Measurements from ENCODE around the gene SLC16A9.

SLC16A9 gene

DNA sequence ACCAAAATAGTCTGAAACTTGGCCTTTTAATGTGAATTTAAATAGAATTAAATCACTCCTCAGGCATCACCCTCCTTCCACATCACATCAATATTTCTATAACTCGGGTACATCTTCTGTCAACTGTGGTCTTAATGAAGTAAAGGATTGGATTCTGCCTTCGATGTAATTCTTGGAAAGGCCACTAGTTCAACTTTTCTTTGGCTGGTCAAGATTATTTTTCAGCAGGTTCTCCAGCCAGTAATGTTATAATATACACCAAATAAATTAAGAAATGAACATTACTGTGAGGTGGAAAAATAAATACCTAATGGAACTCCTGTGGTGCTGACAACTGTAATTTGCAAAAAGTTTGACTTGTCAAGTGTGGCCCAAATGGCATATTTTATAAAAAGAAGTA, 9.7 kb upstream of the SLC16A9 start:
- DNase-seq (ENCODE audit: low spot score), result no peak

DNA sequence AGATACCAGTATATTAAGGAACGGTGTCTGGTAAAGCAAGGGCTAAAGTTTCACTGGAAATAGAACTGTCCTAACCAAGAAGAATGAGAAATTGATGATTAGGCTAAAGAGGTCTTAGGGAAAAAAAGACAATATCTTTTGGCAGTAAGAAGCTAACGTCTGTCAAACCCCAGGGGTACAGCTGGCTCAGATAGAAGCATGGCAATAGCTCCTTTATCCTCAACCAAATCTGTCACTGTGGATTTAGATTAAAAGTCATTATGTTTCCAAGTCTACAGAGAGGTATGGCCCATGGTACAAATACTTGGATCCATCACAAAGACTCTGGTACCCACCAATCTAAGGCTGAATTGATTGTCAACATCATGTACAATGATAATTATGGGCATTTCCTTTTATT, 8.6 kb upstream of the SLC16A9 start:
- DNase-seq (ENCODE audit: low spot score), result no peak

DNA sequence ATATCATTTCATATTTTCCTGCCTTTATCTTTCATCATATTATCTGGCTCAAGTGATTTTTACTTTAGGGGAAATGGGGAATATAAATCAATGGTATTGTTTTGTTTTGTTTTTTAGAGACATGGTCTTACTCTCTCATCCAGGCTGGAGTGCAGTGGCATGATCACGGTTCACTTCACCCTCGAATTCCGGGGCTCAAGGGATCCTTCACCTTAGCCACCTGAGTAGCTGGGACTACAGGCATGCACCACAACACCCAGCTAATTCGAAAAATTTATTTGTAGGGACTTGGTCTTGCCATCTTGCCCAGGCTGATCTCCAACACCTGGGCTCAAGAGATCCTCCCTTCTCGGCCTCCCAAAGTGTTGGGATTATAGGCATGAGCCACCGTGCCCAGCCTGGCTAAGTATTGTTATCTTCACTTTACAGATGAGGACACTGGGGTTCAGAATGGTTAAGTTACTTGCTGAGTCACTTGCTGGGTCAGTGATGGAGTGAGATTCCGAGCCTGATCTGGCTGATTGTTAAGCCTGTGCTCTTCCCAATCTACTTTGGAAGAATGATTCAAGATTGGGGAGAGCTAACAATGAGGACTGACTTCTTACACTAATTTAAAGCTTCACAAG, 3.7 kb upstream of the SLC16A9 start:
- no peak for DNase-seq (ENCODE audit: low spot score)

DNA sequence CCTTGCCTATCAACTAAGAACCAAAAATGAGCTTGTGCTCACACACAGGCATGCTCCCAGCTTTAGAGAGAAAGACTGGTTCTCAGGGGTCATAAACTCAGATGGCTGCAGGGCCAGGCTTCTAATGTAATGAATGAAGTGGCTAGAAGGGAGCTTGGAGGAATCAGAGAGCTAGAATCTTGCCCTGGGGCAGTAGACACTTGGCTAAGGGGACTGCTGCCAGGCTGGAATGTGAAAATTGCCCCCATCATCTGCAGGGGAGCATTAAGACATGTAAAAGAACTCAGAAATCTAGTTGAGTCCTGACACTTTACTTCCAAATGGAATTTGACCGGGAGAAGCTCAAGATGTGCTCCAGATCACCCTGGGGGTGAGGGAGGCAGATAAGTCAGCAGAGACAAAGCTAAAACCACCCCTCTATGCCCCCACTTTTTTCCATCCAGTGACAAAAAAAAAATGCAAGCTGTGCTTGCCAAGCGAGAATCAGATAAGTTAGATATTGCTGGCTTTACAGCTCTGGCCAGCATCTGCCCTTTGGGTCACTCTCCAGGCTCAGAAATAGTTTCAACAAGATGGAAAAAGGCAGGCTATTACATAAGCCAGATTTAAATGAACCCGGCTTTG, 2.3 kb upstream of the SLC16A9 start:
- DNase-seq (ENCODE audit: low spot score), result no peak

DNA sequence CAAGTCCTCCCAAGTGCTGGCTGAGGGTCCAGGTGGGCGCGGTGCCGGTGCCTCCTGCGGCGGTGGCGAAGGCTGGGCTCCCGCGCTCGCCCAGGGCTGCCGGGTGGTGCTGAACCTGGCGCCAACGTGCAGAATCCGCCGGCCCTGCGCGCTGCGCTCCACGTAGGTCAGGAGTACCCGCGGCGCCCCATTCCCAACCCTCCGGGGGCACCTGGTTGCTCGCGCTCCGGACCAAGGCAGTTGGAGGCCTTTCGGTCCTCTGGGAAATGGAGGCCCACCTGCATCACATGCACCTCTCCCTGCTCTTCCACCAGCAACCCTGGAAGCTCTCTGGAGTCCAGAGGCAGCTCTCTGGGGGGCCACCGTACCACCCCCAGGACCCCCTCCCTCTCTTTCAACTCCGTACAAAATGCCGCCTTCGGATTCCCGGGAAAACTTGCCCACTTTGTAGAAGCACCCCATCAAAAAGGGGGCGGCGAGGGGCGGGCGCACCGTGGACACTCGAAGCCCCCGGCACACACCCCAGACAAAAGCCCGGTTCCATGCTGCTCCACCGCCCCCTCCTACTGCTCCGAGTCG, 745 bp downstream of the SLC16A9 start:
- no peak for DNase-seq (ENCODE audit: low spot score)

DNA sequence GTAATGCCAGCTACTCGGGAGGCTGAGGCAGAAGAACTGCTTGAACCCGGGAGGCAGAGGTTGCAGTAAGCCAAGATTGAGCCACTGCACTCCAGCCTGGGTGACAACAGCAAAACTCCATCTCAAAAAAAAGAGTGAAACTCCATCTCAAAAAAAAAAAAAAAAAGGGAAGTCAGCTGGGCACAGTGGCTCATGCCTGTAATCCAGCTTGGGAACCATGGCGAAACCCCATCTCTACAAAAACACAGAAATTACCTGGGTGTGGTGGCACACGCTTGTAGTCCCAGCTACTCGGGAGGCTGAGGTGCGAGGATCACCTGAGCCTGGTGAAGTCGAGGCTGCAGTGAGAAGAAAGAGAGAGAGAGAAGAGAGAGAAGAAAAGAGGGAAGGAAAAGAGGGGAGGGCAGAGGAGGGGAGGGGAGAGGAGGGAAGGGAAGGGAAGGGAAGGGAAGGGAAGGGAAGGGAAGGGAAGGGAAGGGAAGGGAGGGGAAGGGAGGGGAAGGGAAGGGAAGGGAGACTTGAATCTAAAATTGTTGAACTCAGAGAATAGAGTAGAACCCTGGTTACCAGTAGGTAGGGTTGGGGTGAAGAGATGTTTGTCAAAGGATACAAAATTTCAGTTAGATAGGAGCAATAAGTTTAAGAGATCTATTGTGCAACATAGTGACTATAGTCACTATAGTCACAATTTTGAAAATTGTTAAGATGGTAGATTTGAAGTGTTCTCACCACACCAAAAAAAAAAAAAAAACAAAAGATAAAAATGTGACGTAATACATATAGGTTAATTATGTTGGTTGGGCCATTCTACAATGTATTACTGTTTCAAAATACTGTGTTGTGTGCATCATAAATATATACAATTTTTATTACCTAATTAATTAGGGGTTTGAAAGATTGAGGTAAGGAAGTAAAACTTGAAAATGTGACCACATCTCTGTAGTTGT, 2.5 kb downstream of the SLC16A9 start:
- no peak for DNase-seq (ENCODE audit: low spot score)

DNA sequence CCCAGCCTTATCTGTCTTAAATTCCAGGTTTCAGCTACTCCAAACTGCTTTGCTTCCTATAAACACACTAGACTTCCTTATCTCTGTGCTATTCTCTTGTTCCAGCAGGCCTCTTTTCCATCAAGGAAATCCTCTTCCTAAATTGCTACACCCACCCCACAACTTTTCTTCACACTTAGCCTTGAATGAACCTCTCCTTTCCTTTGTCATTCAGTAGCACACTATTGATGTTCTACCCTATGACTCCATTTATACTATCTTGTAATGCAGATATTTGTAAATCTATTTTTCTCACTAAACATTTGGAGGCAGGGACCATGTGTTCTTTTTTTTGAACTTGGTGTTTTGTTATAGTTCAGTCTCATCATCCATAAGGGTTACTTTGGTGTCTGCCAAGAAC, 3.7 kb downstream of the SLC16A9 start:
- DNase-seq (ENCODE audit: low spot score), result no peak

DNA sequence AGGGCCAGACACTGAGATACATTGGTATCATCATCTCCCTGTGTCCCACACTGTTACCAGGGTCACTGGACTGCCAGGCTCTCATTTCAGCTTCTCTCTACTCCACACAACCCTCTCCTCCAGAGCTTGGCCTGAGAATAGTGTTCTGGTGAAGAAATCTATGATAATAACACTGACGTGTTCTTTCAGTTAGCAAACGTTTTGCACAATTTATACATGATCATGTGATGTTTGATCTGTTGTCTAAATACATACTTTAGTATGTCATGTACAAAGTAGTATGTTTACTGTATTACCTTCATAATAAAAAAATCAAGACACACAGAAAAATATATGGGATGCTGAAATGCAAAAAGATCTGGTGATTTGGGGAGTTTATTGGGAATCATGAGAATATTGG, 5.0 kb downstream of the SLC16A9 start:
- DNase-seq (ENCODE audit: low spot score), result no peak

DNA sequence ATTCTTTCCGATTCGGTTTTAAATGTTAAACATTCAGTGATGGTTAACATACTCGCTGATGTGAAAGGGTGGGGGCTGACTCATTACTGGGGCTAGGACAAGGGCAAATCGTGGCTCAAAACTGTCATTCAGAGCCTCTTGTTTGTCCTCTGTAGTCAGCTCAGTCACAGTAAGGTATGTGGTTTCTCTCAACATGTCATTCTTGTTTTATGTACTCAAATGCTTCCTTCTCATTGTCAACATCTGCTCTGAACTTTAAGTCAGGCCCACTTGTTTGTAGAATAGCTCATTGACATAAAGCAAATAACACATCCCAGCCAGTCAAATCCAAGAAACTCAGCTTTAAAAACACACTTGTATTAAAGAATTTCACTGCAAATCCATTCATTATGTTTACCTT, 7.3 kb downstream of the SLC16A9 start:
- DNase-seq (ENCODE audit: low spot score), result no peak

DNA sequence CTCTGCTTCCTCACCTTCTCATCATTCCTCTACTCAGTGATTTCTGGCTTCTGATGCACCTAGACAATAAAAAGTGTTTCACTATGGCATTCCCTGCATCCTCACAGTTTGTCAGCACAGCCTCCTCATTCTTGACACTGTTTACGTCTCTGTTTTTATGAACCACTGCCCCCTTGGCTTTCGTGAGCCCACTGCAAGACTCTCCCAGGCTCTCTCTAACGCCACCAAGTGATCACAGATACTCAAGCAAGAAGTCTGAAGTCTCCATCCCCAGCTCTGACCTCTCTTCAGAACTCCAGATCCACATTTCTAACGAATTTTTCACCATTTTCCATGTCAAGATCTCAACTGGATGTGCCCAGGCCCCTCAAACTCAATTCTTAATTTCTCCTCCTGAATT, 8.9 kb downstream of the SLC16A9 start:
- no peak for DNase-seq (ENCODE audit: low spot score)

DNA sequence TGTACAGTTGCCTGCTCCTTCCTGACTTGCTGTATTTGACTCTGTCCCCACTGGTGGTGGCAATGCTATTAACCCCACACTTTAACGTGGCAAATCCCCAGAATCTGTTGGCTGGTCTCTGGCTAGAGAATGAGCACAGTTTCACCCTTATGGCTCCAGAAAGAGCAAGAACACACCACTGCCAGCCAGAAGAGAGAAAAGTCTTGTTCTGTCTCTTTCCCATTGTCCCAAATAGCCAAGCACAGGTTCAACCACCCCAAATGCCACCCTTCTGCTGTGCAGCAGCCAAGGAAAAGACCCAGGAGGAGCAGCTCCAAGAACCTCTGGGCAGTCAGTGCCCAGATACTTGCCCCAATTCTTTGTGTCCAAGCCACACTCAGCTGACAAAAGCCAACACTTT, 11.3 kb downstream of the SLC16A9 start:
- DNase-seq (ENCODE audit: low spot score), result peak; percentile 37

DNA sequence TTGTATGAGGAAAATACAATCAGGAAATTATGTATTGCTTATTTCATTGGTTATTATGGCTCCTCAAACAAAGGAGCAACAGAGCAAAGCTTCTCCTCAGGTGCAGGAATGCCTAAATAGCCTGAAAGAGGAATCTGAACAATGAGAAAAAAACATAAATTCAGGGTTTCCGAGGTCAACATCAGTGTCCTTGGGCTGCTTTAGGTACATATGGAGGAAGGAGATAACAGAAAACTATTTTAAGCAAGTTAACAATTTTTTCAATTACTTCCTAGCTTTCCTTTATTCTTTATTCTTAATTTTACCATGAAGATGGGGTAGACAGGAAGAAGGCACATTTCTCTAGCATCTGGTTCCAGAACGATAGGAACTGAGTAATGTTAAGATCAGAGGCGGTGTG, 14.0 kb downstream of the SLC16A9 start:
- DNase-seq (ENCODE audit: low spot score), result no peak

DNA sequence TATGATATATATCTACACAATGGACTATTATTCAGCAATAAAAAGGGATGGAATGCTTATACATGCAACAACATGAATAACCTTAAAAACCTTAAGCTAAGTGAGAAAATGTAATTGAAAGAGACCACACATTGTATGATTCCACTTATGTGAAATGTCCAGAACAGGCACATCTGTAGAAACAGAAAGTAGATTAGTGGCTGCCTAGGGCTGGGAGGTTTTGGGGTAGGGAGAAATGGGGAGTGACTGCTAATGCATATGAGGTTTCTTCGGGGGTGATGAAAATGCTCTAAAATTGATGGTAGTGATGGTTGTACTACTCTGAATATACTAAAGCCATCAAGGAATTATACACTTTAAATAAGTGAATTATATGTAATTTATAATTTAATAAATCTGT, 14.7 kb downstream of the SLC16A9 start:
- DNase-seq (ENCODE audit: low spot score), result no peak

DNA sequence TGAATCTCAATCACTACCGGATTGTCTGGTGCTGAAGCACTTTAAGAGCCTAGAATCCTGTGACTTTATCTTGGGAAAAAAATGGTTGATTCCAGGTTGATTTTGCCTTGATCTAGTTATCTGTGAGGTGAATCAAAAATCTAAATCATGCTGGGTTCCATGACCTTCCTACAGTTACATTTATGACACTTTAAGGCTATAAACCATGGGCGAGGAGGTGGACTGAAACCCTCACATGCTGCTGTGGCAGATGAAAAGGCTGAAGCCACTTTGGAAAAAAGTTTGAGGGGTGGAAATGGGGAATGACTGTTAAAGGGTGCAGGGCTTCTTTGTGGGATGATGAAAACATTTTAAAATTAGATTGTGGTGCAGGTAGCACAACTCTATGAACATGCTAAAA, 17.5 kb downstream of the SLC16A9 start:
- no peak for DNase-seq (ENCODE audit: low spot score)

DNA sequence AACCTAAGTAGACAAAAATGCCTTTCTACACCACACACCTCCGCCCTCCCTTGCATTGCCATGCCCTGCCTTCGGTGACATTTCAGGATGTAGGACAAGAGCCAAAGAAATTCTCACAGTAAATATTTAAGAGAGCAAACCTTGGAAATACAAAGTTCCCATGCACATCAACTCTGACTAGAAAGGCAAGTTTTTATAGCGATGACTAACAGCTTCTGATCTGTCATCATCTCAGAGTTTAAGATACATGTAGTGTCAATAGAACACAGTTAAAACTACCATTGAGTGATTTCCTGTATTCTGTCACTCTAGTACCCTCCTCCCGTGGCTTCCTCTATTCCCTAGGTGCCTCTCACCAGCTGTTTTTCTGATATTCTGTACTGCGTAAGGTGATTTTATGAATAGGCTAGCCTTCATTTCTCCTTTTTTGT, 20.7 kb downstream of the SLC16A9 start:
- no peak for DNase-seq (ENCODE audit: low spot score)

DNA sequence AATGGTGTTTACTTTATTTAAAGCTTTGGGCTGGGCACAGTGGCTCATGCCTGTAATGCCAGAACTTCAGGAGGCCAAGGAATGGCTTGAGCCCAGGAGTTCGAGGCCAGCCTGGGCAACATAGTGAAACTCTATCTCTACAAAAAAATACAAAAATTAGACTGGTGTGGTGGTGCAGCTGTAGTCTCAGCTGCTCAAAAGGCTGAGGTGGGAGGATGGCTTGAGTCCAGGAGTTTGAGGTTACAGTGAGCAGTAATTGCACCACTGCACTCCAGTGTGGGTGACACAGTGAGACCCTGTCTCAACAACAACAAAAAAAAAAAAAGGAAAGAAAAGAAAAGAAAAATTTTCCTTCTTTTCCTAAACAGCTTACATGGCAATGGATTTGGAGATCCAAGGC, 22.0 kb downstream of the SLC16A9 start:
- no peak for DNase-seq (ENCODE audit: low spot score)

DNA sequence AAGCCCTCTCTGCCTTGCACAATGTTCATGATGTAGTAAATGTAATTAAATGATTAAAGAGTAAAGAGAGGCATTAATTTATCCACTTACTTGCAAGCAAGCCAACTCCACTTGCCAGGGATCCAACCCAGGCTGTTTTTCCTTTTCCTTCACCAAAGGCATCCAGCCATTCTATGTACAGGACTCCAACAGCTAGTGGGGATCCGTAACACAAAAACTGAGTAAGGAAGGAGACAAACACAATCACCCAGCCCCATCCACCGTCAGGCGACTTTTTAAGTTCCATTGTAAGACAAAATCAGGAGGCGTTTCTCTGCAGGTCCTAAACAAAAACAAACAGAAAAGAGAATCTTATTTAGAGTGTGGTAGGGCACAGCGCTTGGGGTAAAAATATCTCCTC, 25.6 kb downstream of the SLC16A9 start:
- no peak for DNase-seq (ENCODE audit: low spot score)

DNA sequence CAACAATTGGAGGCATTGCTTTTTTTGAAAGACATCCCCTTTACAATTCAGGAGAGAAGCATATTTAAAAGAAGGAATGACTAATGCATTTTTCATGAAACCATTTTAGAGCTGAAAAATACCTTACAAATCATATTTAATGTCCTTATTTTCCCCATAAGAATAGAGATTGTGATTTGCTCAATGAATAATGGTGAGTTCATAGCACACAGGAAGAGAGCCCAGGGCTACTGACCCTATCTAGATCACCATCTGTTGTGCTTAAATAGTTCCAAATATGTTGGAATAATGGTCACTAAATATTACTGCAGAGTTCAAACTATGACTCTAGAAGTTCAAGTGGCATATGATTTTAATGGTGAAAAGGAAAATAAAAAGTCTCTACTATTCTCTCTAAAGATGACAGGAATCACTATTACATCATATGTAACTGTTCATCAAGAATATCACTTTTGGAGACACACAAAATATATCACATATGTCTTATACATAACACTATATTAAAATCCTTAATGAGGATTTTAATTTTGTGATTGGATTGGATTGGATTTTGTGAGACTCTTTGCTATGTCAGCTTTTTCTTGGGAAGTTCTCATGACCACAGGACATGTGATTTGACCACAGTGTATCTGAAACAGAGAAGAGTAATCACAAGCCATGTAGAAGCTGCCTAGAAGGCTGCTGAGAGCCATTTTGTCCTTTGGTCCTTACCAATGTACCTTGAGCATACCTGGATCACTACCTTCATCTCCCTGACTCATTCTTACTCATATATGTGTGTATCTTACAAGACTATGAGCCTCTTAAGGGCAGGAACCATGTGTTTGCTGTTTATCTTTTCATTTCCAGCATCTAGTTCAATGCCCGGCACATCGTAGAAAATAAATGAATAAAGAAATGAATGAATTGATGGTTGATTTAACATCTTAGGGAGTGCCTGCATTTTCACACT, 26.4 kb downstream of the SLC16A9 start:
- no peak for DNase-seq (ENCODE audit: low spot score)

DNA sequence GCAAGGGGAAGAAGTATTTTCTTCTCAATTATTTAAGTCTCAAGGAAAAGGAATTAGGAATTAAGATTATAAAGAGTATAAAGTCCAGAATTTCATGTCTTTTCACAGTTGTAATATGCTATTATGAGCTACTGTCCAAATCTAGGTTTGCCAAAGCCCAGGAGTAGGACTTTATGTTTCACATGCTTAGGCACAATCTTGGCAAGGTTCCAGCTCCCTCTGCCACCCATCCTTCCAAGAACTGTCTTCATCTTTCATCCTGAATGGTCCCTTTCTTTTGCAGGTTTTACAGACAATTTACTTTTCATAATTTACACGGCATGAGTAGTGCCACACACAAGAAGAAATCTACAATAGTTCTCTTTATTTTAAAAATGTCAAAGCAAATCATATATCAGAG, 29.5 kb downstream of the SLC16A9 start:
- DNase-seq (ENCODE audit: low spot score), result no peak

DNA sequence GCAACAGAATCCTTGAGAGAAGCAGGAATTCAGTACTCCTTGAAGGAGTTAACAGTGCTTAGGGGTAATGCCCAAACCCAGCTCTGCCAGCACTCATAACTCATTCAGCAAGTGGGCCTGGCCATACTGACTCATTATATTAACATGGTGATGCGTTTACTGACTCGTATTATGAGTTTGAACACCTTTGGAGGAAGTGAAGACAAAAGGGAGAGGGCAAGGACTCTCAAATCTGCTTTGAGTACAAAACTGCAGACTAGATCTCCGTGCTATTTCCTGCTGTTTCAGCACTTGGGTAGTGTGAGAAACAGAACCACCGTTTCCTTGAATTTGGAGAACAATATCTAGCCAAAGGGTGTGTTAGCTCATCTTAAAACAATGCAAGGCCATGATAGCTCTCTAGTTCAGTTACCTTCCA, 30.8 kb downstream of the SLC16A9 start:
- no peak for DNase-seq (ENCODE audit: low spot score)

DNA sequence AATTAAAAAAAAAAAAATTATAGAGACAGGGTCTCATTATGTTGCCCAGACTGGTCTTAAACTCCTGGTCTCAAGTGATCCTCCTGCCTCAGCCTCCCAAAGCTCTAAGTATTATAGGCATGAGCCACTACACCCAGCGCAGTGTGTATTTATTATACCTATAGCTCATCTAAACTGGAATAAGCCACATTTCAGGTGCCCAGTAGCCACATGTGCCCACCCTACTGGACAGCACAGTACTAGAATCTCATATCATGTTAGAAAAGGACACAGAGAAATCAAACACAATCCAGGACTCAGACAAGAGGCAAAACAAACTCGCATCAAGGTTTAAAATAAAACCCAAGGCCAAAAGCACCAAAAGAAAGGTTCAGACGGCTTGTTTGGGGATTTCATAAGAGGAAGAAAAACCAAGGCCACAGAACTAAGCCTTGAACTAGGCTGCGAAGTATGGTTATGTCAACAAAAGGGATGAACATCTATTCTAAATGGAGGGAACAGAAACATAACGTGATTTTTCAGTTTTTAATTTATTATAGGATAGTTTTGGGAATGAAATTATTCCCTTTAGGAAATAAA, 32.3 kb downstream of the SLC16A9 start:
- DNase-seq (ENCODE audit: low spot score), result no peak

Data from pons (tissue), 1 donor.